OCI-LY1 (cell line): Measurements from ENCODE around the gene ZHX3.

Experiments
- CTCF ChIP-seq: fragments of 200-600 bp; sonication (generic), shearing (Covaris generic); IDR thresholded peaks from 2 replicates; pipeline ENCODE4 v1.5.1; 2017; ENCODE audit warnings: mild to moderate bottlenecking, antibody characterized with exemption, low read length, moderate library complexity, mixed read lengths
- EZH2 ChIP-seq: fragments of 200-600 bp; sonication (generic), shearing (Covaris generic); IDR thresholded peaks from 2 replicates; pipeline ENCODE4 v1.8.0; 2017; ENCODE audit warnings: borderline replicate concordance, mixed run types, mild to moderate bottlenecking, antibody characterized with exemption, low read length, moderate library complexity, mixed read lengths

- TF ChIP-seq CTCF, result no peak
- TF ChIP-seq EZH2, result no peak
Measured at GRCh38 chr20:41279546-41280225, 37.8 kb downstream of the ZHX3 start.
